Measurements from ENCODE around the gene FES. TPM values are rescaled to one million over a fixed set of nuclear protein-coding genes. Genes with fewer than 3 reads are reported as not detected.

FES gene
- total and polyA plus RNA-seq, 2 of the 13 experiments (the other 11 are each of a cell fraction or from before 2014, with no cell fraction given), result 4.0 to 9.5 TPM

GRCh38 chr15:90893175-90894090 is 9.1 kb downstream of the FES start:
- FAIRE-seq (no peak), ATAC-seq (peak; percentile 90), DNase-seq (ENCODE audit: low spot score) (peak; percentile 53)
- Histone ChIP-seq H3K27ac (ENCODE audit: extremely low read length, insufficient read depth, low read length) (no peak overlapping the region), H3K4me1 (ENCODE audit: insufficient read depth, low read length) (no peaks in the 10 kb centered on the region), H2AFZ (ENCODE audit: low read length) (no peak overlapping the region), H3K4me2 (ENCODE audit: low read depth, low read length) (peak overlapping the region; percentile 65), H3K79me2 (ENCODE audit: insufficient read depth, low read length) (no peaks in the 10 kb centered on the region), H4K20me1 (ENCODE audit: insufficient read depth, low read length) (no peaks in the 10 kb centered on the region), H3K9ac (ENCODE audit: insufficient read depth, low read depth, low read length) (peak overlapping the region; percentile 66), H3K36me3 (replicated peaks in 1 of 2; ENCODE audit: control insufficient read depth in 1 of 2, insufficient read depth in 2 of 2, low read length in 2 of 2) (no peaks in the 10 kb centered on the region), H3K27me3 (ENCODE audit: control insufficient read depth in 1 of 2, insufficient read depth in 2 of 2, low read length in 2 of 2) (peaks cover 0 to 7% of the 10 kb centered on the region in 2 experiments; a peak in 2 of 5 replicates), H3K9me3 (ENCODE audit: low read length) (no peaks in the 10 kb centered on the region), H3K4me3 (replicated peaks in 1 of 3; ENCODE audit: insufficient read depth in 1 of 3, low read depth in 2 of 3, low read length in 3 of 3) (peak overlapping the region; percentile 52 to 76 (median 66); a peak in 5 of 6 replicates)
- in situ Hi-C loops (cut with HindIII; ENCODE audit: extremely low pct_ligation_motif_present, low pct_unique_long_range_greater_than_20kb) (no loop called here), intact Hi-C loops (cut with micrococcal nuclease; ENCODE audit: unreplicated experiment) (no loop called here)
- WGBS (ENCODE audit: low lambda C conversion rate), result 38% methylated on average over 11 of the region's 33 CpGs
- CTCF ChIA-PET (ENCODE audit: low intra/inter-chr PET ratio, low total read pairs), result interaction anchor here (1.1 kb wide), 1 partner anchor 246 kb away, joined by 3 read pairs; no protein-coding TSS in a partner anchor
- POLR2A ChIA-PET, result interaction anchor here (0.8 to 2.0 kb wide), 8 partner anchors 9 to 228 kb away, joined by 3 to 16 read pairs (median 4); partner anchors contain the start of genes BLM, FES, HDDC3 and MAN2A2
- BruUV-seq (replicated peaks), result TSS peak; percentile 49
- TF ChIP-seq ZNF740 (CRISPR knock-in tag; IDR thresholded peaks at IDR 0.05) (0 out of 2 replicates have a peak, but pooled peaks have one; percentile 47), ZNF34 (CRISPR knock-in tag; IDR thresholded peaks at IDR 0.05; ENCODE audit: borderline replicate concordance) (no peak), ATF2 (CRISPR knock-in tag; IDR thresholded peaks at IDR 0.05) (0 out of 2 replicates have a peak, but pooled peaks have one; percentile 63), ZNF335 (CRISPR knock-in tag; IDR thresholded peaks at IDR 0.05) (no peak), MEIS2 (CRISPR knock-in tag; IDR thresholded peaks at IDR 0.05) (no peak), KLF13 (CRISPR knock-in tag; IDR thresholded peaks at IDR 0.05) (no peak), HMGXB4 (CRISPR knock-in tag; IDR thresholded peaks at IDR 0.05; ENCODE audit: borderline replicate concordance in 1 of 2, low read depth in 1 of 2) (peak; percentile 87 to 89), DMTF1 (CRISPR knock-in tag; IDR thresholded peaks at IDR 0.05) (no peak), THRA (CRISPR knock-in tag; IDR thresholded peaks at IDR 0.05; ENCODE audit: borderline replicate concordance) (peak; percentile 41; the same call in 1 of the 2 replicates), ZNF414 (CRISPR knock-in tag; IDR thresholded peaks at IDR 0.05) (0 out of 2 replicates have a peak, but pooled peaks have one; percentile 39), ZNF101 (CRISPR knock-in tag; IDR thresholded peaks at IDR 0.05; ENCODE audit: borderline replicate concordance, low read depth) (no peak), EEA1 (CRISPR knock-in tag; IDR thresholded peaks at IDR 0.05; ENCODE audit: borderline replicate concordance) (no peak)

All from HepG2 (cell line).